CD4-positive, alpha-beta T cell (primary cell): ENCODE data around the gene PSPH. TPM values are rescaled to one million over a fixed set of nuclear protein-coding genes. Genes with fewer than 3 reads are reported as not detected.
A peak's percentile ranks its signal among the peaks of the same experiment; 100 is the strongest.
"Not testable (repeated sequence)": the region's sequence is repeated elsewhere in the genome, so short reads cannot be mapped to it uniquely, and the experiment has no call there.

Source experiments
- ATAC-seq: fragments of 200-7000 bp; cut with Tn5 transposase; one replicate; pipeline ENCODE4 v1.10.0; 2022; ENCODE audit warnings: mild to moderate bottlenecking; ENCODE audit not compliant: poor library complexity
- CTCF ChIA-PET: fragments of 350-600 bp; sonication (Branson Sonifier 250); formaldehyde crosslinking; loops from one replicate; lab custom pipeline; 2021; ENCODE audit warnings: antibody characterized with exemption, inconsistent platforms; lab: Charles Lee
- POLR2A ChIA-PET: fragments of 350-600 bp; sonication (Branson Sonifier 250); formaldehyde crosslinking; loops from one replicate; lab custom pipeline; 2021; ENCODE audit warnings: antibody characterized with exemption, inconsistent platforms; lab: Charles Lee
- DNase-seq, 14 experiments: peaks; one replicate each; pipeline ENCODE4 v3.0.0-alpha.2; 2013 to 2020; ENCODE audit warnings: mixed read lengths in 2 of 14
- H3K27ac ChIP-seq, 2 donors: one replicate each; pipeline versions ENCODE4 v1.5.1 to v1.7.0; 2013; ENCODE audit warnings: low read length in 2 of 2, low read depth in 1 of 2, mild to moderate bottlenecking in 1 of 2
- H3K27me3 ChIP-seq, 2 experiments: 1 replicate in 1 of 2; 2 replicates in 1 of 2; pipeline versions ENCODE4 v1.6.1 to v1.7.0; 2013; ENCODE audit warnings: low read length in 2 of 2, control low read depth in 1 of 2, mild to moderate bottlenecking in 1 of 2, moderate library complexity in 1 of 2; ENCODE audit not compliant: insufficient read depth in 2 of 2, control insufficient read depth in 1 of 2
- H3K36me3 ChIP-seq: one replicate; pipeline ENCODE4 v1.6.1; 2013; ENCODE audit warnings: low read length, control low read depth; ENCODE audit not compliant: insufficient read depth
- H3K4me1 ChIP-seq: one replicate; pipeline ENCODE4 v1.6.1; 2013; ENCODE audit warnings: low read length, control low read depth; ENCODE audit not compliant: insufficient read depth
- H3K4me3 ChIP-seq: one replicate; pipeline ENCODE4 v1.5.1; 2013; ENCODE audit warnings: mild to moderate bottlenecking, low read length, moderate library complexity
- H3K9me3 ChIP-seq, 2 experiments: 1 replicate in 1 of 2; 2 replicates in 1 of 2; pipeline versions ENCODE4 v1.6.1 to v1.7.0; 2013; ENCODE audit warnings: low read length in 2 of 2, mild to moderate bottlenecking in 2 of 2, control low read depth in 1 of 2, moderate library complexity in 1 of 2; ENCODE audit not compliant: control insufficient read depth in 1 of 2, insufficient read depth in 1 of 2
- H3K27ac Mint-ChIP-seq: one replicate; pipeline ENCODE4 v1.8.0; 2020; ENCODE audit warnings: mixed read lengths
- H3K27me3 Mint-ChIP-seq: one replicate; pipeline ENCODE4 v1.8.0; 2021; ENCODE audit warnings: mixed read lengths
- H3K36me3 Mint-ChIP-seq: one replicate; pipeline ENCODE4 v1.8.0; 2021; ENCODE audit warnings: low read depth, mixed read lengths
- H3K4me1 Mint-ChIP-seq: one replicate; pipeline ENCODE4 v1.8.0; 2021; ENCODE audit warnings: low read depth, mixed read lengths
- H3K4me3 Mint-ChIP-seq: one replicate; pipeline ENCODE4 v1.8.0; 2020; ENCODE audit warnings: mild to moderate bottlenecking, mixed read lengths
- H3K9me3 Mint-ChIP-seq: one replicate; pipeline ENCODE4 v1.8.0; 2020; ENCODE audit warnings: mixed read lengths
- CTCF ChIP-seq: fragments of 200-600 bp; IDR thresholded peaks from one replicate; pipeline ENCODE4 v1.8.0; 2022; ENCODE audit warnings: antibody characterized with exemption, mild to moderate bottlenecking
- intact Hi-C, 2 experiments: fragments of 100-400 bp; cut with DNase I in 1 of 2; cut with micrococcal nuclease in 1 of 2; formaldehyde crosslinking; loops; one replicate each; pipeline versions ENCODE4 v1.15.1 to v1.9.0; 2023 to 2025; cut with DNase I, micrococcal nuclease
- polyA plus RNA-seq, 2 donors: library from polyadenylated mRNA; unstranded; fragments of 120-200 nt; gene quantifications; one replicate each; pipeline ENCODE4 v1.2.1, GENCODE V29; 2013
- total RNA-seq, 174 experiments: library from RNA in 2 of 174; stranded (reverse) in 2 of 174; gene quantifications; one replicate each; pipeline ENCODE4 v1.2.3 and lab custom pipeline; 2021 to 2026

Gene PSPH
- 1 to 10 TPM; 1.2 to 1.9 TPM for total RNA-seq
- 2.5 TPM for polyA plus RNA-seq (2013, experiment 1 of 2)
- polyA plus RNA-seq (2013, experiment 2 of 2): 2.9 TPM
- 1.2 to 40.9 (median 5.0) reads per million in 172 experiments for total RNA-seq (lab: John Stamatoyannopoulos, UW)

- H3K36me3 Mint-ChIP-seq: peaks cover 42% of the 10 kb centered on the region
- Histone ChIP-seq H3K27ac (peak within 1 kb of the TSS; percentile 66 to 81), H3K4me1 (peaks cover 27% of the 10 kb centered on the region), H3K36me3 (peaks cover 39% of the 10 kb centered on the region), H3K4me3 (peak within 1 kb of the TSS; percentile 74), H3K27me3 (no peaks in the 10 kb centered on the region), H3K9me3 (no peaks in the 10 kb centered on the region)
- DNase-seq (peak; percentile 66 to 95 (median 86)), ATAC-seq (peak; percentile 86)
- H3K9me3 Mint-ChIP-seq: no peaks in the 10 kb centered on the region
- TF ChIP-seq CTCF: no peak
- peaks cover 54% of the 10 kb centered on the region for H3K4me1 Mint-ChIP-seq
- peak within 1 kb of the TSS; percentile 93 for H3K4me3 Mint-ChIP-seq
- POLR2A ChIA-PET: interaction anchor here (0.6 to 2.3 kb wide), 9 partner anchors 9 to 686 kb away, joined by 3 to 55 read pairs (median 7); partner anchors contain the start of genes CHCHD2, NIPSNAP2, SUMF2 and VOPP1
- H3K27me3 Mint-ChIP-seq: no peaks in the 10 kb centered on the region
- intact Hi-C loops: loop anchor here (1.0 to 5.0 kb wide), 6 partner anchors 13 to 684 kb away; partner anchors contain the start of genes CHCHD2 (in 1 of the 2), LANCL2 (in 1 of the 2), MRPS17 (in 1 of the 2) and SUMF2 (in 1 of the 2)
- peak within 1 kb of the TSS; percentile 83 for H3K27ac Mint-ChIP-seq
- CTCF ChIA-PET: interaction anchor here (0.7 to 1.5 kb wide), 4 partner anchors 13 to 488 kb away, joined by 3 to 12 read pairs (median 3); partner anchors contain the start of gene SUMF2
Measured at GRCh38 chr7:56051339-56052191, at the start of gene PSPH, which contains the start of gene CCT6A. PSPH (minus strand) TSS chr7:56051444; CDS start chr7:56021212, 30,232 bp downstream. CCT6A (plus strand) TSS chr7:56051765; CDS start chr7:56051849, 84 bp downstream.

GRCh38 chr7:56099653-56100052 is 48.4 kb upstream of the PSPH start:
- no peak overlapping the region for H3K27ac Mint-ChIP-seq
- H3K4me1 ChIP-seq: peaks cover 3% of the 10 kb centered on the region
- H3K9me3 ChIP-seq: no peaks in the 10 kb centered on the region
- H3K36me3 ChIP-seq: peaks cover 54% of the 10 kb centered on the region
- CTCF ChIA-PET: no interaction called here
- H3K27ac ChIP-seq: no peak overlapping the region
- no peaks in the 10 kb centered on the region for H3K27me3 ChIP-seq
- no peaks in the 10 kb centered on the region for H3K9me3 Mint-ChIP-seq
- H3K27me3 Mint-ChIP-seq: no peaks in the 10 kb centered on the region
- DNase-seq (no peak), ATAC-seq (no peak)
- TF ChIP-seq CTCF: no peak
- POLR2A ChIA-PET: no interaction called here
- peaks cover 5% of the 10 kb centered on the region for H3K4me1 Mint-ChIP-seq
- no peak overlapping the region for H3K4me3 ChIP-seq
- H3K4me3 Mint-ChIP-seq: no peak overlapping the region
- intact Hi-C loops: loop anchor here (5.0 to 10.0 kb wide), 3 partner anchors 32 to 335 kb away; no protein-coding TSS in a partner anchor
- peaks cover 52% of the 10 kb centered on the region for H3K36me3 Mint-ChIP-seq

GRCh38 chr7:56098187-56099008 is 47.2 kb upstream of the PSPH start:
- H3K27ac Mint-ChIP-seq, H3K9me3 Mint-ChIP-seq, H3K27ac ChIP-seq, H3K4me1 ChIP-seq, intact Hi-C loops, DNase-seq, H3K27me3 ChIP-seq, H3K4me3 ChIP-seq, H3K27me3 Mint-ChIP-seq, H3K4me1 Mint-ChIP-seq, H3K9me3 ChIP-seq, H3K4me3 Mint-ChIP-seq, ATAC-seq: not testable (repeated sequence)
- ChIA-PET POLR2A (interaction anchor here (1.0 kb wide), 1 partner anchor 33 kb away, joined by 3 read pairs; no protein-coding TSS in a partner anchor), CTCF (interaction anchor here (0.7 kb wide), 2 partner anchors 52 to 153 kb away, joined by 3 to 4 read pairs; no protein-coding TSS in a partner anchor)
- H3K36me3 ChIP-seq: peaks cover 47% of the 10 kb centered on the region
- peaks cover 43% of the 10 kb centered on the region for H3K36me3 Mint-ChIP-seq
